ENCODE results near the gene FXYD5.
"Not testable (repeated sequence)": the region's sequence is repeated elsewhere in the genome, so short reads cannot be mapped to it uniquely, and the experiment has no call there.

FXYD5 gene

GRCh38 chr19:35181387-35181786 is 26.9 kb downstream of the FXYD5 start:
- FAIRE-seq: no peak

GRCh38 chr19:35184267-35184666 is 29.7 kb downstream of the FXYD5 start:
- FAIRE-seq: no peak

GRCh38 chr19:35184884-35185283 is 30.3 kb downstream of the FXYD5 start:
- no peak for FAIRE-seq

GRCh38 chr19:35194012-35194984 is 39.8 kb downstream of the FXYD5 start:
- FAIRE-seq: no peak

GRCh38 chr19:35195830-35196229 is 41.3 kb downstream of the FXYD5 start:
- no peak for FAIRE-seq

- FAIRE-seq: not testable (repeated sequence)
Observed at GRCh38 chr19:35196861-35197260, 42.3 kb downstream of the FXYD5 start.

GRCh38 chr19:35199481-35199880 is 44.9 kb downstream of the FXYD5 start:
- FAIRE-seq: no peak

GRCh38 chr19:35202722-35203688 is 48.5 kb downstream of the FXYD5 start:
- no peak for FAIRE-seq

- FAIRE-seq: no peak
Observed at GRCh38 chr19:35204799-35205732, 50.5 kb downstream of the FXYD5 start.

- FAIRE-seq: no peak
Observed at GRCh38 chr19:35205733-35206323, 51.3 kb downstream of the FXYD5 start.

- no peak for FAIRE-seq
Observed at GRCh38 chr19:35206379-35206778, 51.8 kb downstream of the FXYD5 start.

GRCh38 chr19:35206855-35207254 is 52.3 kb downstream of the FXYD5 start:
- FAIRE-seq: no peak

- FAIRE-seq: no peak
Observed at GRCh38 chr19:35207391-35207871, 52.9 kb downstream of the FXYD5 start.

- FAIRE-seq: no peak
Observed at GRCh38 chr19:35208121-35208520, 53.6 kb downstream of the FXYD5 start.

- no peak for FAIRE-seq
Observed at GRCh38 chr19:35209646-35210045, 55.1 kb downstream of the FXYD5 start.

GRCh38 chr19:35211545-35212230 is 57.2 kb downstream of the FXYD5 start:
- FAIRE-seq: no peak

GRCh38 chr19:35212241-35212640 is 57.7 kb downstream of the FXYD5 start:
- no peak for FAIRE-seq

- FAIRE-seq: no peak
Observed at GRCh38 chr19:35213663-35214632, 59.4 kb downstream of the FXYD5 start.

GRCh38 chr19:35214766-35215422 is 60.4 kb downstream of the FXYD5 start:
- FAIRE-seq: no peak

Measured in endometrium (tissue), 2 donors.